ENCODE measurements around the gene SYNE4.

DNA sequence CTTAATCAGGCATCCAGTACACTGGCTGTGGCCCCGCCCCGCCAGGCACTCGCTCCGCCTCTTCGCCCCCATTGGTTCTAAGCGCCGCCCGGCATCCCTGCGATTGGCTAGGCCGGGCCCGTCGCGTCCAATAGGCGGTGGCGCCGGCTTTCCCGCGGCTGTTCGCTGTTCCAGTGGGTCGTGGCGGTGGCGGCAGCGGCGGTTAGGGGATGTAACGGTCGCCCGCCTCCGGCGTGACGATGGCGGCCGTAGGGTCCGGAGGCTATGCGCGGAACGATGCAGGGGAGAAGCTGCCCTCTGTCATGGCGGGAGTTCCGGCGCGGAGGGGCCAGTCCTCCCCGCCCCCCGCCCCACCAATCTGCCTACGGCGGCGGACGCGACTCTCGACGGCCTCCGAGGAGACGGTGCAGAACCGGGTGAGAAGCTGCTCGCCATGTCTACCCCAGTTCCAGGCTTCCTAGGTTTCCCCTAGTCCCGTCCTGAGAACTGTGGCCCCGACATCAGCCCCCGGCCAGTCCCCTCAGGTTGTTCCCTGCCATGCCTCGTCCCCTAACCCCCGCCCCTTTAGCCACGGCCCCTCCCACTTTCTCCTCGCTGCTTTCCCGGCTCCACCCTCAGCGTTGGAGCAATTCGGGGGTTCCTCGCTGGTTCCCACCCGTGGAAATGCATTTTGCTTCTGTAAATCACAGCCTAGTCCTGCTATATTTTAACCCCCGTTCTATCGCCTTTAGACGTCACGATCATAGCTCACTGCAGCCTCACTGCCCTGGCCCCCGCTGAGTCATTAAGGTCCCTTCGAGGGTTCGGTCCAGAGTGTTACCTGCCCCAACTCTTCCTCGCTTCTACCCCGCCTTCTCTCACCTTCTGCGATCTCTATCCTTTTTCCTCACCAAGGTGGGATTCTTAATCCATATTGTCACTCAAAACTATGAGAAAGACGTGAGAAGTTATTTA lies 46.4 kb upstream of the SYNE4 start, which contains the start of gene WDR62:
- no peak for TF ChIP-seq EZH2 (IDR thresholded peaks at IDR 0.05; ENCODE audit: insufficient read depth, poor library complexity, severe bottlenecking)
- TF ChIP-seq EZH2phosphoT487 (IDR thresholded peaks at IDR 0.05; ENCODE audit: insufficient read depth, low read depth): no peak

Data from GM23248 (cell line).